Panc1 (cell line): Measurements from ENCODE around the gene NOS1AP.

Experiments used
- CTCF ChIP-seq: fragments of 450-650 bp; IDR thresholded peaks from 2 replicates; pipeline ENCODE4 v1.5.1; 2017; ENCODE audit warnings: mild to moderate bottlenecking
- POLR2AphosphoS5 ChIP-seq: IDR thresholded peaks from 2 replicates; pipeline ENCODE4 v1.6.1; 2012; ENCODE audit warnings: mild to moderate bottlenecking, low read depth, low read length, moderate library complexity
- SIN3A ChIP-seq: IDR thresholded peaks from 2 replicates; pipeline ENCODE4 v1.6.1; 2012; ENCODE audit warnings: low read depth, mild to moderate bottlenecking, low read length, moderate library complexity, borderline replicate concordance; ENCODE audit not compliant: insufficient read depth
- TCF7L2 ChIP-seq: IDR thresholded peaks from 2 replicates; pipeline ENCODE4 v1.6.1; 2011; ENCODE audit warnings: mild to moderate bottlenecking, low read depth, low read length, inconsistent platforms

- TF ChIP-seq CTCF (no peak), TCF7L2 (no peak), POLR2AphosphoS5 (no peak), SIN3A (no peak)
Observed at GRCh38 chr1:162216604-162217003, 147.1 kb downstream of the NOS1AP start.
